Activated CD4-positive, alpha-beta T cell treated with anti-CD3 and anti-CD28 coated beads, Interleukin-2, amount 50 U/mL, for 4 hours (primary cell): Measurements from ENCODE around the gene AVPR2.

ENCODE experiments used
- DNase-seq, 2 experiments: peaks; one replicate each; pipeline ENCODE4 v3.0.0-alpha.2; 2020

Gene AVPR2

DNA sequence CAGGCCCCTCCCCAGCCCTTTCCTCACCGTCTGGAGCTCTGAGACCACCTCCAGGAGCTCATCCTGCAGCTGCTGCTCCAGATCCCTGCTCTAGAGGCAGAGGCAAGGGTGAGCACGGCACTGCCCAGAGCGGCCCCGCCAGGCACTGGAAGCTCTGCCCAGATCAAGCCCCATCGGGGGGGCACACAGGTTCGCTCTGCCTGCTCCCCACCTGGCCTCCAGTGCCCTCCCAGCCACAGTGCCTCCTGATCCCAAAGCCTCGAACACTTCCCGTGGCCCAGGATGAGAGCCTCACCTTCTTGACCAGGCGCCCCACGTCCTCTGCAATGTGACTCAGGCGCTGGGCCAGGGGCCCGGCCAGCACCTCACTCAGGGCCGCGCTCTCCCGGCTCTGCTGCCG lies 16.6 kb downstream of the AVPR2 start:
- no peak for DNase-seq

DNA sequence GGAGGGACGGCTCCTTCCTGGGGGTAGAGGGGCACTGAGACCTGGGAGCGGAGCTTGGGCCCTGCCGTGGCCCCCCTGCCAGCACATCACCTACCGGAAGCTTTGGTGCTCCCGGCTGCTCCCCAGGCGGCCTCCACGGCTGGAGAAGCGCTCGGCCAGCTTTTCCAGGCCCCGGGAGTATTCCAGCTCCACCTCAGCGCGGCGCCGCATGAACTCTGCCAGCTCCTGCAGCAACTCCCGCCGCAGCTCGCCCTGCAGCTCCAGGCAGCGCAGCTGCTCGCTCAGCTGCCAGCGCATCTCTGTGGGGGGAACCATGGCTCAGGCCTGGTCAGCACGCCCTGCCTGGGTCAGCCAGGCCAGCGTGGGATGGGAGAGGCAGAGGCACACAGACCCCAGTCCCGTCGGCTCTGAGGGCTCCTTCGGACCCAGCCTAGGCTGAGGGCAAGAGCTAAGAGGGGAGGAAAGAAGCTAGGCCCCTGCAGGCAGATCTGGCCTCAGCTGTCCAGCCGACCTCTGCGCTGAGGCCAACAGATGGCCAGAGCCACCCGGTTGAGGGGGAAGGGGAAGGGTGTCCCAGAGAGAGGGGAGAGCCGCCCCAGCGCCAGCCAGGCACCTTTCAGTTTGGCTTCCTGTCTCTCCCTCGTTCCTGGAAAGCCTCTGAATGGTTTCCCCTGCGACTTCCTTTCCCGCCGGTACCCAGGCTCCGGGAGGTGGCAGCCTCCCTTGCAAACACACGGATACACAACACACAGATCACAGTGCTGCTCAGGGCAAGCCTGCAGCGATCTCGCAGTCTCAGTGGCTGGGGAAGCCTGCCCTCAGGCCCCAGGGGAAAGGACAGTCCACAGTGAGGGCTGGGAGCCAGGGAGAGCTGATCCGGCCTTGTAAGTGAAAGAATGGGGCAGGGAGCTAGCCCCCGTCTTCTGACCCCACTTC lies 17.3 kb downstream of the AVPR2 start:
- no peak for DNase-seq

DNA sequence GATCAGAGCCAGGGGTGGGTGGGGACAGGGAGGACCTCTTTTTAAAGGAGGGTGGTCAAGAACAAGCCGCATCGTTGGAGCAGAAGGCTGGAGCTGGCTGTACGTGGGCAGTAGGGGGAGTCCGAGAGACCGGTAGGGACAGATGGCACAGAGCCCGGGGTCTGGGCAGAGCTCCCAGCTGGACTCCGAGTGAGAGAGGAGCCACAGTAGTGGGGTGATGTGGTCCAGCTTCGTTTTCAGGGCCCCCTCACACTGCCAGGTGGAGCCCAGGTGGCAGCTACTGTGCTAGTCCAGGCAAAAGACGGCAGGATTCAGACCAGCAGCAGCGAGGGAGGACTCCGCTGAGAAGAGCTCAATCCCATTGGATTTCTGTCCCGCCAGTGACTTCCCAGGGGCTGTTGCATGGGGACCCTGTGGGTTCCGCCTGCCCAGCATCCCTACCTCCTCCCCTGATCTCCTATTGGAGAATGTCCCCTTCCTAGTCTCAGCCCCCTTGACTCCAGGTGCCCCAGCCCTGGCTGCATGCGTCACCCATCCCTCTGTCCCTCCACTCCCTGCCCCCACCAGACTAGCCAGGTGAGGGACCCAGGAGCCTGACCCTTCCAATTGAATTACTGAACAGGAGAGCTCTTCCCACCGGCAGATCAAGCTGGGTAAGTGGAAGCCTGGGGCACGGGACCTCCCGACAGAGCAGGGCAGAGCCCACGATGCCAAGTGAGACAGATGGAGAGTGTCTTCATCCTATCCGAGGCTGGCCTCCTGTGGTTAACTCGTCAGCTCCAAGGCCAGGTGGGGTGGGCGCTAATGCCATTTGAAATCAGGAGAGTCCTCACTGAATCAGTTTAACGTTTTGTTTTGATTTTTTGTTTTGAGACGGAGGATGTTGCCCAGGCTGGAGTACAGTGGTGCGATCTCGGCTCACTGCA lies 18.7 kb downstream of the AVPR2 start:
- DNase-seq, result no peak

DNA sequence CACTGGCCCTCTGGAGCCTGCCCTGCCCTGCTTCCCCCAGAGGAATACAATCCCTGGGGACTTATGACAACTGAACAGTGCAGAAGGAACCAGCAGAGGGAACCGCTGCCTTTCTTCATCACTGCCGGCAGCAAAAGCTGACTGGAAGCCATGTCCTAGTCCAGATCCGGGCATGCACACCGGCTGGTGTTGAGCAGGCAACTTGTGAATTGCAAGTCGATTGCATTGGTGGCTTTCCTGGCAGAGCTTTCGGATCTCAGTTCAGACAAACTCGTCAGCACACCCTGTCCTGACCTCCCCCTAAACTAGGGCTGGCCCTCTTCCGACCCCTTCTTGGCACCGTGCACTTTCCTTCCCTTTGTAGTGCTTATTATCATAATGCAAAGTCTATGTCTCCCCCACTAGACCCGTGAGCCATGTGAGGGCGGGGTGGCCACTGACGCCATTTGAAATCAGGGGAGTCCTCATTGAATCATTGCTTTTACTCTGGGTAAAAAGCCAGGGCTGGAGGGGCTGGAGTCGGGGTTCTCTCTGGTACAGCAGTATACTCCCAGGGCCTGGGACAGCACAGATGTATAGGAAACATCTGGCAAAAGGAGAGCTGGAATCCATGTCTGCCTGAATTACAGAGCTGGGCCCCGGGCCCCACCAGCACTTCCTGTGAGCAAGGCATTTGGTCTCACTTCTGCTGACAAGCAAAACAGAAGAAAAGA lies 19.8 kb downstream of the AVPR2 start:
- peak in 1 of 2 experiments; percentile 24 for DNase-seq

DNA sequence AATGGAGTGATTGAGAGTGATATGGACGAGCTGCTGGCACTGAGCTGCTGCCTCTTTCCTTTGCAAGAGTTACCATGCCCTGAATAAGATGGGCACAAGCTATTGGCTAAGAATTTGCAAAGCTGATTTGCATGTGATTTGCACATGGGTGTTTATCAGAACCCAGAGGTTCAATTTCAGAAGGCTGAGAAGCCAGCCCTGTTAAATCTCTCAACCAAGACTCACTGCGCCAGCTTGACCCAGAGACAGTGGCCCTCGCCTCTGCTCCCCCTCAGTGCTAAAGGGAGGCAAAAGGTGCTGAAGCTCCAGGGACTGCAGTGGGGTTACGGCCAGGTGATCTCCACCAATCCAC lies 20.9 kb downstream of the AVPR2 start:
- no peak for DNase-seq

DNA sequence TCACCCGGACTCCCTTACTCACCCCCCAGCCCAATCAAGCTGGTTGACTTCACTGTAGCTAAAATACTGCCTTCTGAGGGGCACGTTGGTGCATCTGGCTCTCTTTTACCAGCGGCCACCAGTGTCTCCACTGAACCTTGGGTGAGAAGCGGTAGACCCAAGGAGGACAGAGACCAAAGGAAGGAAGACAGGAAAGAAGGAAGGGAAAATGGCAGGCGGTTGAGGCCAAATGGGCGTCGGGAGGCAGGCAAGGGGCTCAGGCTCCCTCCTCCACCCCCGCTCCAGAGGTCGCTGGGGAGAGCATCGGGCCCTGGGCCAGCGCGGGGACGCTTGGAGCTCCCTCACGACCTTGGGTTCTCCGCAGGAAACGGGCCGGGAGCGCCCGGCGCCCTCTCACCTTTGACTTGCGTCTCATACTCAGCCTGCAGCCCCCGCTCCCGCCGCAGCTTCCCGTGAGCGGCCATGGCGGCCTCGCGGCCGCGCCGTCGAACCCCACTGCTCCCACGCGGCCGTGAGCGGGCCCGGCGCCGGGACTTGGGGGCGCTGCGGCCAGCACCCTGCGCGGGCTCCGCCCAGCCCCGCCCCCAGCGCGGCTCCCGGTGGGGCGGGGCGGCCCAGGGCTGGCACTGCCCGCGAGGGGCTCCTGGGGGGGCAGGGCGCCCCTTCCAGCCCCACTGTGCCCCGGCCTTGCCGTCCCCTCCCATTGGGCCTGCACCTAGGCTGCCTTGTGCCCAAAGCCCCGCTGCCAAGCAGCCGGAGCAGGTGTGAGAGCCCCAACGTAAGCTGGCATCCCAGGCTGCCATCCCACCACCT lies 21.5 kb downstream of the AVPR2 start, which contains the start of gene ARHGAP4:
Gene ARHGAP4 (minus strand): TSS at position 526 of the 813 bp plus-strand sequence. CDS start 62 bp downstream, at position 464.
- peak in 1 of 2 experiments; percentile 27 for DNase-seq

DNA sequence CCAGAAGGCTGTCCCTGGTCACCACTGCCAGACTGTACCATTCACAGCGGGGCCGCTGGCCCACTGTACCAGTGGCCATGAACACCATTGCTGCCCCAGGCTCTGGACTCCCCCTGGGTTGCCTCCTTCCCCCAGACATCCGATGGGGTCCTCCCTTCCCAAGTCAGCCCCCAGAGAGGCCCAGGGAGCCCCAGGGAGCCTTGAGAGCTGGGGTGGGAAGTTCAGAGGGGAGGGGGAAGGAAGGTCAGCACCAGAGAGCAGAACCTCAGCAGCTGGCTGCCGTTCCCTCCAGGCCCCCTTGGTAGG lies 22.0 kb downstream of the AVPR2 start:
- DNase-seq, result no peak

DNA sequence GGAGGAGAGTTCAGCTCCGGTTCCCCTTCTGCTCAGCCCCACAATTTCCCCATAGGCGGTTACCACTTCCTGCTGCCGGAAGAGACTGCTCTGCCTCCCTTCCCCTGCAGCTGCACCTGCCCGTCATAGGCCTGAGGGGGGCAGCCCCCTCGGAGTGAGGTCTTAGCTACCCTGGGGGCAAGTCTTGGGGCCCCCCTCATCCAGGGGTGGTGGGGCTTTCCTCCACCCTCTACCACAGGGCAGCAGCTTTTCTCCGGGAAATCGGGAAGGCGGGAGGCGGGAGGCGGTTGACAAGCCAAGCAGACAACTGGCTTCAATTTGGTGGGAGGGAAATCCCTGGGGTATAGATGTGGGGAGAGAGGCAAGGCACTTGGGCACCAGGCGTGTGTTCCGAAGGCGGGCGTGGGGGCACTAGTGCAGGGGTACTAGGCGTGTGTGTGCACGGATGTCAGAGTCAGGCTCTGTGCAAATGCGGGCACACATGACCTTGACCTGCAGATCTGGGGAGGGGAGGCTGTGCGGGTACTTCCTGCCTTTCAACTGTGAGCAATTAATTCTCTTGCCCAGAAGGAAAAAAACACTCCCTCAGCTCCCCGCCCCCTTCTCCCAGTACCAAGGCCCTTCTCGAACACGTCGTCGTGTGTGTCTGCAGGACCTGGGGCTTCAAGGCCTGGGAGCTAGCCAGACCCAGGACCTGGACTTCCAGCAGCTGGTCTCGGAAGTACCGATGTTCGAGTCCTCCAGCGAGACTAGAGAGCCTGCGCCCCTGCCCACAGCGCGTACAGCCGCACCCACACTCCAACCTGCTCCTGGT lies 22.6 kb downstream of the AVPR2 start:
- DNase-seq, result peak; percentile 51 to 60

DNA sequence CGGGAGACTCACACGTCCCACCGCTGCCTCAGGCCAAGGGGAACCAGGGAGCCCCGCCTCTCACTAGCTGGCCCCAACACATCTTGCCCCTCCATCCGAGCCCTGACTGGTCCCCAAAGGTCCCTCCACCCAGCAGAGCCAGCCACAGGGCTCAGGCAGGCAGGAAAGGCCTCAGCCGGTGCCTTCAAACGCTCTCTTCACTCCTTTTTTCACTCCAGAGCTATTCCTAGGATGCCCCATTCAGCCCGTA lies 23.1 kb downstream of the AVPR2 start:
- DNase-seq, result no peak

DNA sequence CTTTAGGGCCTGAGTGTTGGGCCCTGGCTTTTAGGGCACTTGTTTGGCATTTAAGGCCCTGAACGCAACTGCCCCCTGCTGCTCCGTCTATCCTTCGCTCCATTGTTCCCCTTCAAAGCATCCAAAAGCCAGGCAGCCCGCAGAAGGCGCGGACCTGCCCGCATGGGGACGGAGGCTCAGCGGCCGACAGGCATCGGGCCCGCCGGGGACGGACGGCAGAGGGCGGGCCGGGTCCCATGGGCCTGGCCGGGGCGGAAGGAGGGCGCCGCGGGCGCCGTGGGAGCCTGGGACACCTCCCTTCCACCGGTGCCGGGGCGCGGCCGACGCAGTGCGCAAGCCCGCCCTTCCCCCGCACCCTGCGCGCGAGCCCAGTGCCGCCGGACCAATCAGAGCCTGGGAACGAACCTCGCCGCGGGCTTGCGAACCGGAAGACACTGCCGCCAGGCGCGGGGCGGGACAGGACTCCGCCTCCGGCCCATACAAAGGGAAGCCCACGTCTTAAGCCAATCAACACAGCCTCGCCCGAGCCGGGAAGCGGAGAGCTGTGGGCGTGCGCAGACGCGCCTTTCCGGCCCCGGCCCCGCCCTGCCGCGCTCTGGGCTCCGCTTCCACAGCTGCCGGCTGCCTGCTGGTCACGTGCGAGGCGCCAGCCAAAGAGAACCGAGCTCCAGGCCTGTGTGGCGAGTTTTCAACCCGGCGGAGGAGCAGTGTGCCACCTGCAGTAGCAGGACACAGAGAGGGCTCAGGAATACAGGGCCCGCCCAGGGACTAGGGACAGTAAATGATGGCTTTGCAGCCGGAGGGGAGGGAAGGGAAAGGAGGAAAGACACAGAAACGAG lies 23.7 kb downstream of the AVPR2 start:
- peak; percentile 85 to 89 for DNase-seq

DNA sequence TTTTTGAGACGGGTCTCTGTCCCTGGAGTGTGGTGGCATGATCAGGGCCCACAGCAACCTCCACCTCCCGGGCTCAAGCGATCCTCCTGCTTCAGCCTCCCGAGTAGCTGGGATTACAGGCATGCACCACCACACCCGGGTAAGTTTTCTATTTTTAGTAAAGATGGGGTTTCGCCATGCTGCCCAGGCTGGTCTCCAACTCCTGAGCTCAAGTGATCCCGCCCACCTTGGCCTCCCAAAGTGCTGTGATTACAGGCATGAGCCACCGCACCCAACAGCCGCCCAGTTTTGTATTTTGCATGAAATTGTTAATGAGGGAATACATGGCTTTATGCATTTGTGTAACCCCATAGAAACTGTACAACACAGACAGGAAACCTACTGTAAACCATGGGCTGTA lies 24.4 kb downstream of the AVPR2 start:
- no peak for DNase-seq

DNA sequence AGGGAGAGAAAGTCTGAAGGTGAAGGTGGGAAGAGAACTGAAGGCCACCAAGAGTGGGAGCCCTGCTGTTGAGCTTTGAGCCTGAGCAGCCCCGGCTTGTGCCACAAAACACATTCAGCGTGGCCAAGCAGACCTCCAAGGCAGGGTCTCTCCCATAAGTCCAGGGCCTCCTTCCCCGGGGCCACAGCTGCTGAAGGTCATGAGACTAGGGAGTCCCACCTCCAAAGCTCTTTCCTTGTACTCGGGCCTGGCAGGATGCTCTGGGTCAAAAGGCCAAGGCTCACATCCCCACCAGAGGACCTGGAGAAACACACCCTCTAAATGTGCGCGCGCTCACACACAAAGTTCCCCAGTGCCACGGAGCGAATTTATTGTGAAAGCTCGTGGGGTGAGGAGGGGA lies 25.1 kb downstream of the AVPR2 start:
- DNase-seq, result no peak

DNA sequence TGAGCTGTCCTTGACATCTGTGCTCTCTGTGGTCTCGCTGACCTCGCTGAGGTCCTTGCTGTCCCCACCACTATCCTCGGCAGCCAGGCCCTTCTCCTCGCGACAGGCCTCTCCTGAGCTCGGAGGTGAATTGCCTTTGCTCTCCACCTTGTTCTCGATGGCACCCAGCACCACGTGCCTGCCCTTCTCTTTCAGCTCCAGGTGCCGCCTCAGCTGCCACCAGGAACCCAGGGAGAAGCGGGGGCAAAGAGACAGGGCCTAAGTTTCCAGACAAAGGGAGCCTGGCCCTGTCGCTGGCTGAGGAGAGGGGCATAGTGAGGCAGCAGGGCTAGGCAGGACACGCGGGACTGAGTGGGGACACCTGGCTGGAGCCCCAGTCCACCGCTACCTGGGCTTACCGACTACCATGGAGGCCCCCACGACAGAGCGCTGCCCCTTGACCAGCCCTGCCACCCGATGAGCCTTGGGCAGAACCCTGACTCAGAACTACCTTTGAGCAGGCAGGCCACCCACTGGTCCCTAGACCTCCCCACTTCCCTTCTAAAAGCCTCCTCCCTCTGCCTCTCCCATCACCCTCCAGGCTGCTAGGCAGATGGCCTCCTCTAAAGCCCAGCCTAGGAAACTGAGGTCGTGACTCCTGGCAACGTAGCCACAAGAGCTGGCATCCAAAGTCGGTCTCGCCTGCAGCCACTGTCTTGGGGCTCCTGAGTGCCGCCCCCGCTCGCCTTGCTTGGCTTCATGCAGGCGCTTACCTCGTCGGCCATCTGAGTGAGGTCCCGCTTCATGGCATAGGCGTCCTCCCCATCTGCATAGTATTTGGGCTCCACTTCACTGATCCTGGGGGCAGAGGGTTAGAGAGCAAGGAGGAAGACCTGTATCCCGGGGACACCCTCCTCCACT lies 25.8 kb downstream of the AVPR2 start:
- no peak for DNase-seq

DNA sequence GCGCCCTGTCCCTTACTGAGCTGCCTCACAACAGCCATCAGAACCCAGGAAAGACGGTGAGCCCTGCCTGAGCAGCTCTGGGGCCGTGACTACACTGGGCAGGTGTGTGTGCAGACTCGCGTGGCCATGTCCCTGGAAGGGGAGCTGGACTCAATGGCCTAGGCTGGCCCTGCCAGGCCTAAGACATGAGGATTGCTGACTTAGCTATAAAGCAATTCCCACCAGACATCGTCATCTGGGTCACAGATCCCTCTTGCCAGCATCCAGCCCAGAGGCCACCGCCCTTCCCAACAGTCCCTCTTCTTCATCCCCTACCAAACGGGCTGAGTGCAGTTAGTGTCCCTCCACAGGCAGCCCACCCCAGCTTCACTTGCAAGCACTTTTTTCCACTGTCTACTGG lies 26.7 kb downstream of the AVPR2 start:
- DNase-seq, result no peak

DNA sequence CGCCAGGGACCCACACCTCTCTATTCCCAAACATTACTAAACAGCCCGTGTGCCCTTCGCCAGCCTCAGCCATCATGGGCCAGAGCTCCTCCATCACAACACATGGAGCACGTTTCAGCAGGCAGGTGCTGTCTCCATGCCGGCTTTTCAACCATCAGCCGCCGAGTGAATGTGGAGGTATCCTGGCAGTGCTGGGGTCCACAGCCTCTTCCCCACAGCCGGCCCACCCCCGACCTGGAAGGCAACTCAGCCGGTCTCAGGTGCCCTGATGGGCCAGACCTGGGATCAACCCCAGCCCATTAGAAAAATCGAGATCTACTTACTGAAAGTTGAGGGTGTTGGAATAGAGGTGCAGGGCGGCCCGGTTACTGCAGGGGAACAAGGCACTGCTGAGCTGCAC lies 27.3 kb downstream of the AVPR2 start:
- no peak for DNase-seq

DNA sequence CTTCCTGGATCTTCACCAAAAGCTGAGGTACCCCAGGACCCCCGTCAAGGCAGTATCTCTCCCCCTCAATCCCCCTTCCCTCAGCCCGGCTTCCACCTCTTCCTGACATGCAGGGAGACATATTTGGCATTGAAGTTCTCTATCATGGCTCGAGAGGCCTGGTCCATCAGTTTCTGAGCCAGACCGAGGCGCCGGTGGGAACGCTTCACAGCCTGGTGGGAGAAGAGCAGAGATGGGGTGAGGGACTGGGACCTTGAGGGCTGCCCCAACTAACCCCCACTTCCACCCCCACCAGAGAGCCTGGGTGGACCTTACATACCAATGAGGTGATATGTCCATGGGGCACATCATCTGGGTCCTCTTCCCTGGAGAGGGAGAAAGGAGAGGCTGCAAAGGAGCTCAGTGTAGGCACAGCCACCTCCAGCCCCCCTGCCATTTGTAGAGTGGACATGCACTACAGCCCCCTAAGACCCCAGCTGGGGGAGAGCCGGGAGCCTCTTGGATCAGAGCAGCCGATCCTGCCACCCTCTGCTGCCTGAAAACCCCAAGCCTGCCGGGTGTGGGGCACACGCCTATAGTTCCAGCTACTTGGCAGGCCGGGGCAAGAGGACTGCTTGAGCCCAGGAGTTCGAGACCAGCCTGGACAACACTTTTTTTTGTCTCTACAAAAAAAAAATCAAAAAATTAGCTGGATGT lies 27.9 kb downstream of the AVPR2 start:
- no peak for DNase-seq

DNA sequence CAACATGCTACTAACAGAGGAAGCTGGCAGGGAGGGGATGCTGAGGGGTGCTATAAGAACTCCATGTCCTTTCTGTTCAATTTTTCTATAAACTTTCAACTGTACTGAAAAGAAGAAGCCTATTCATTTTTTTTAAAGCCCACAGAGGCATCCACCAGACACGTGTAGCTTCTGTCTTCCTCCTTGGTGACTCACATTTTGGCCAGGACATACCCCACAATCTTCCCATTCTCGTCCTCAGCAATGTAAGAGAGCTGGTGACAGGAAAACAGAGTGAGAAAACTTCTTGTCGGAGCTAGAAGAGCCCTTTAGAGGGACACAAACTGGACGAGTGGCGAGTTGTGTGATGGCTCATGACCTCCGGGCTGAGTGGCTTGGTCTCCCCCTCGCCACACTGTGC lies 29.3 kb downstream of the AVPR2 start:
- DNase-seq, result no peak

DNA sequence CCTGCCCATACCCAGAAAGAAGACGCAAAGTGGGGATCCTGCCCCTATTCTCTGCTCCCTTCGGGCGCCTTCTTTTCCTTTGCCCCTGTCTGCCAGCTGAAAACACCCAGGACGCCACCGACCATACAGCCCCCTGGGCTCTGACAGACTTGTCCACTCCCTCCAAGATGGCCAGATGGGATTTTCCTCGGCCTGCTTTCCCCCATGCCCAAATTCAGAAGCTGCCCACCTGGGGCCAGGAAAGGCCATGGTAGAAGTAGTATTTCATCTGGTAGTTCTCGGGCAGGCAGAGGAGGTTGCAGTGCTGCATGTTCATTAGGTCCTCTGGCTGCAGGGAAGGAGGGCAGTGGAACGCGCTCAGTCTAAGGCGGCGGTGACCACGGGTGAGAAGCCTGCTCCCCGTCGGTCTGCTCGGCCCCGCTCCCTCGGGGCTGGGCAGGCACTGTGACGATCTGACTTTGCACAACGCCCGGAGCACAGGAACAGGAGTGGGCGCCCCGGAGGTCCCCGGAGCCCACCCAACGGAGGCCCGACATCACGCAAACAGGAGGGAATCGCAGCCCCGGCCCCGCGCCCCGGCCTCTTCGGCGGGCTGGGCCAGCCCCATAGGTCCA lies 29.8 kb downstream of the AVPR2 start:
- DNase-seq, result no peak
